Karpas-422 (cell line): ENCODE data around the gene BNIPL. TPM values are rescaled to one million over a fixed set of nuclear protein-coding genes. Genes with fewer than 3 reads are reported as not detected.

Source experiments
- DNase-seq: peaks from one replicate; pipeline ENCODE4 v3.0.0-alpha.2; 2015
- H2AFZ ChIP-seq: fragments of 200-600 bp; sonication (generic); 2 replicates; pipeline ENCODE4 v1.6.1; 2014; ENCODE audit warnings: antibody characterized with exemption, low read length, mixed read lengths
- H3K27ac ChIP-seq: fragments of 200-600 bp; sonication (generic); 2 replicates; pipeline ENCODE4 v1.5.1; 2014; ENCODE audit warnings: mild to moderate bottlenecking, low read length, moderate library complexity
- H3K27me3 ChIP-seq: fragments of 200-600 bp; sonication (generic); 2 replicates; pipeline ENCODE4 v1.6.1; 2014; ENCODE audit warnings: low read length, mixed read lengths
- H3K36me3 ChIP-seq: fragments of 200-600 bp; sonication (generic); 2 replicates; pipeline ENCODE4 v1.6.1; 2014; ENCODE audit warnings: low read length, mixed read lengths; ENCODE audit not compliant: insufficient read depth
- H3K4me1 ChIP-seq: fragments of 200-600 bp; sonication (generic); 2 replicates; pipeline ENCODE4 v1.6.1; 2014; ENCODE audit warnings: mild to moderate bottlenecking, low read length, mixed read lengths
- H3K4me2 ChIP-seq: fragments of 200-600 bp; sonication (generic); 2 replicates; pipeline ENCODE4 v1.6.1; 2014; ENCODE audit warnings: low read length, low read depth, mild to moderate bottlenecking; ENCODE audit not compliant: poor library complexity, severe bottlenecking
- H3K4me3 ChIP-seq: fragments of 200-600 bp; sonication (generic); 2 replicates; pipeline ENCODE4 v1.5.1; 2014; ENCODE audit warnings: mild to moderate bottlenecking, antibody characterized with exemption, low read length, mixed read lengths
- H3K79me2 ChIP-seq: fragments of 200-600 bp; sonication (generic); 2 replicates; pipeline ENCODE4 v1.6.1; 2014; ENCODE audit warnings: mild to moderate bottlenecking, low read length, mixed read lengths
- H3K9ac ChIP-seq: fragments of 200-600 bp; sonication (generic); 2 replicates; pipeline ENCODE4 v1.6.0; 2014; ENCODE audit warnings: low read length
- H3K9me2 ChIP-seq: fragments of 200-600 bp; sonication (generic), shearing (Covaris generic); replicated peaks from 2 replicates; pipeline ENCODE4 v1.6.0; 2014; ENCODE audit warnings: mild to moderate bottlenecking, low read length, moderate library complexity; ENCODE audit not compliant: insufficient read depth
- H3K9me3 ChIP-seq: fragments of 300-700, 200-600 bp; sonication (generic); 2 replicates; pipeline ENCODE4 v1.6.1; 2014; ENCODE audit warnings: low read length, mixed read lengths
- H4K20me1 ChIP-seq: fragments of 200-600 bp; sonication (generic); 2 replicates; pipeline ENCODE4 v1.6.1; 2014; ENCODE audit warnings: mild to moderate bottlenecking, antibody characterized with exemption, low read length, low read depth; ENCODE audit not compliant: insufficient read depth
- total RNA-seq: library from RNA; depleted of rRNA; stranded (reverse); fragments of >200 nt; shearing (Covaris generic); gene quantifications from 2 replicates; pipeline ENCODE4 v1.2.3, GENCODE V29; 2014; ENCODE audit warnings: low replicate concordance; rRNA removed

BNIPL gene
- 0.63 and 1.4 TPM in 2 replicates for total RNA-seq

- no peaks in the 10 kb centered on the region for H3K9me2 ChIP-seq
- no peaks in the 10 kb centered on the region for H3K79me2 ChIP-seq
- H3K4me1 ChIP-seq = no peaks in the 10 kb centered on the region
- H2AFZ ChIP-seq = no peak within 1 kb of the TSS
- H3K4me2 ChIP-seq = no peak within 1 kb of the TSS
- H3K9ac ChIP-seq = no peak within 1 kb of the TSS
- peaks cover 6% of the 10 kb centered on the region for H3K36me3 ChIP-seq
- no peak within 1 kb of the TSS for H3K4me3 ChIP-seq
- no peak within 1 kb of the TSS for H3K27ac ChIP-seq
- DNase-seq = no peak
- H3K9me3 ChIP-seq = no peaks in the 10 kb centered on the region
- no peaks in the 10 kb centered on the region for H4K20me1 ChIP-seq
- no peaks in the 10 kb centered on the region for H3K27me3 ChIP-seq
Observed at GRCh38 chr1:151036356-151036755, at the start of gene BNIPL. BNIPL (plus strand) TSS chr1:151036586; CDS start chr1:151036726, 140 bp downstream.

- H4K20me1 ChIP-seq = no peaks in the 10 kb centered on the region
- no peaks in the 10 kb centered on the region for H3K9me3 ChIP-seq
- no peaks in the 10 kb centered on the region for H3K27me3 ChIP-seq
- no peak overlapping the region for H2AFZ ChIP-seq
- H3K36me3 ChIP-seq = no peaks in the 10 kb centered on the region
- DNase-seq = no peak
- no peak overlapping the region for H3K4me3 ChIP-seq
- H3K9ac ChIP-seq = no peak overlapping the region
- peaks cover 5% of the 10 kb centered on the region for H3K4me1 ChIP-seq
- no peaks in the 10 kb centered on the region for H3K9me2 ChIP-seq
- H3K79me2 ChIP-seq = no peaks in the 10 kb centered on the region
- no peak overlapping the region for H3K27ac ChIP-seq
- no peak overlapping the region for H3K4me2 ChIP-seq
Observed at GRCh38 chr1:150987924-150988323, 48.5 kb upstream of the BNIPL start.

DNA sequence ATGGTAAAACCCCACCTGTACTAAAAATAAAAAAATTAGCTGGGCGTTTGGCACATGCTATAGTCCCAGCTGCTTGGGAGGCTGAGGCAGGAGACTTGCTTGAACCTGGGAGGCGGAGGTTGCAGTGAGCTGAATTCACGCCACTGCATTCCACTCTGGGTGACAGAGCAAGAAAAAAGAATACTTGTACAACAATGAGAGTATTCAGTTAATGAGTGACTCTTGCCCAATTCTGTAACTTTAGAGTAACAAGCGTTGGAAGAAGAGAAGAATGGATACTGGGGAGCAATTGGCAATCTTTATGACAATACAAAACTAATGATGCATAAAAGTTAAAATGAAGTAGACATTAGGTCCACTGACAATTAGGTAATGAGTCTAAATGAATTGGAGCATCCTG, 43.8 kb upstream of the BNIPL start:
- Histone ChIP-seq H3K9me2 (no peaks in the 10 kb centered on the region), H3K9ac (no peak overlapping the region), H4K20me1 (no peaks in the 10 kb centered on the region), H2AFZ (no peak overlapping the region), H3K4me2 (no peak overlapping the region), H3K27ac (no peak overlapping the region), H3K9me3 (no peaks in the 10 kb centered on the region), H3K79me2 (no peaks in the 10 kb centered on the region), H3K4me3 (no peak overlapping the region), H3K36me3 (no peaks in the 10 kb centered on the region), H3K27me3 (no peaks in the 10 kb centered on the region), H3K4me1 (no peaks in the 10 kb centered on the region)
- no peak for DNase-seq

- Histone ChIP-seq H3K79me2 (no peaks in the 10 kb centered on the region), H3K27ac (no peak overlapping the region), H3K9me2 (no peaks in the 10 kb centered on the region), H3K9ac (no peak overlapping the region), H3K4me3 (no peak overlapping the region), H4K20me1 (no peaks in the 10 kb centered on the region), H2AFZ (no peak overlapping the region), H3K27me3 (no peaks in the 10 kb centered on the region), H3K4me1 (no peaks in the 10 kb centered on the region), H3K4me2 (no peak overlapping the region), H3K36me3 (no peaks in the 10 kb centered on the region), H3K9me3 (no peaks in the 10 kb centered on the region)
- DNase-seq = no peak
Observed at GRCh38 chr1:150994248-150994647, 42.1 kb upstream of the BNIPL start.

DNA sequence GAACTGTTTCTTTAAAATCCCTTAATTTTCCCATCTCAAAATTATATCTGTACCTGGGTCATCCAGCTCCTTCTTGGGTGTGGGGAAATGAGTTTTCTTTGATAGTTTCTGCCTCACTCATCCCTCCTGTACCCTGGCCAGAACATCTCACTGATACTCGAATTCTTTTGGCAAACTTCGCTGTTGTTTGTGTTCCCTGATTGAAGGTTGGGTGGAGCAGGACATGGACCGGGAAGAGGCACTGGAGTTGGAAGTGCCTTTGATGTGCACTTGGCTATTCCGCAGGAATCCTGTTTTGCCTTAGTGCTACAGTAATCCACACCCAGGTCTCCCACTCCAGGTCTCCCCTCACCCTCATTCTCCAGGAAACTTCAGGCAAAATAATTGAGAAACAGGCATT, 40.9 kb upstream of the BNIPL start:
- H2AFZ ChIP-seq = no peak overlapping the region

DNA sequence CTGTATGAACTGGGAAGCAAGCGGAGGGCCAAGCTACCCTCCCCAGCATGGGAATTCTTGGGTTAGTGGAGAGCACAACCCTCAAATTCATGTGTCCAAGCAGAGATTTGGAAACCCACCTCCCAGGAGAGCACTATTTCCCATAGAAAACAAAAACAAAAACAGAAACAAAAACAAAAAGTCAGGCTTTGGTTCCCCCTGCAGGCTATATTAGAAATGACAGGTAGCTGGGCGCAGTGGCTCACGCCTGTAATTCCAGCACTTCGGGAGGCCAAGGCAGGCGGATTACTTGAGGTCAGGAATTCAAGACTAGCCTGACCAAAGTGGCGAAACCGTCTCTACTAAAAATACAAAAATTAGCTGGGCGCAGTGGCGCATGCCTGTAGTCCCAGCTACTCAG, 40.5 kb upstream of the BNIPL start:
- Histone ChIP-seq H3K9ac (no peak overlapping the region), H3K4me2 (no peak overlapping the region), H3K9me3 (no peaks in the 10 kb centered on the region), H3K79me2 (no peaks in the 10 kb centered on the region), H3K4me1 (no peaks in the 10 kb centered on the region), H3K27ac (no peak overlapping the region), H2AFZ (no peak overlapping the region), H3K9me2 (no peaks in the 10 kb centered on the region), H4K20me1 (no peaks in the 10 kb centered on the region), H3K36me3 (no peaks in the 10 kb centered on the region), H3K4me3 (no peak overlapping the region), H3K27me3 (no peaks in the 10 kb centered on the region)
- no peak for DNase-seq

More for the DNA sequence above, 40.9 kb upstream of the BNIPL start:
- Histone ChIP-seq H3K79me2 (no peaks in the 10 kb centered on the region), H3K36me3 (no peaks in the 10 kb centered on the region), H4K20me1 (no peaks in the 10 kb centered on the region), H3K9ac (no peak overlapping the region), H3K4me3 (no peak overlapping the region), H3K9me3 (no peaks in the 10 kb centered on the region), H3K27ac (no peak overlapping the region), H3K9me2 (no peaks in the 10 kb centered on the region), H3K4me2 (no peak overlapping the region), H3K27me3 (no peaks in the 10 kb centered on the region), H3K4me1 (no peaks in the 10 kb centered on the region)
- no peak for DNase-seq

DNA sequence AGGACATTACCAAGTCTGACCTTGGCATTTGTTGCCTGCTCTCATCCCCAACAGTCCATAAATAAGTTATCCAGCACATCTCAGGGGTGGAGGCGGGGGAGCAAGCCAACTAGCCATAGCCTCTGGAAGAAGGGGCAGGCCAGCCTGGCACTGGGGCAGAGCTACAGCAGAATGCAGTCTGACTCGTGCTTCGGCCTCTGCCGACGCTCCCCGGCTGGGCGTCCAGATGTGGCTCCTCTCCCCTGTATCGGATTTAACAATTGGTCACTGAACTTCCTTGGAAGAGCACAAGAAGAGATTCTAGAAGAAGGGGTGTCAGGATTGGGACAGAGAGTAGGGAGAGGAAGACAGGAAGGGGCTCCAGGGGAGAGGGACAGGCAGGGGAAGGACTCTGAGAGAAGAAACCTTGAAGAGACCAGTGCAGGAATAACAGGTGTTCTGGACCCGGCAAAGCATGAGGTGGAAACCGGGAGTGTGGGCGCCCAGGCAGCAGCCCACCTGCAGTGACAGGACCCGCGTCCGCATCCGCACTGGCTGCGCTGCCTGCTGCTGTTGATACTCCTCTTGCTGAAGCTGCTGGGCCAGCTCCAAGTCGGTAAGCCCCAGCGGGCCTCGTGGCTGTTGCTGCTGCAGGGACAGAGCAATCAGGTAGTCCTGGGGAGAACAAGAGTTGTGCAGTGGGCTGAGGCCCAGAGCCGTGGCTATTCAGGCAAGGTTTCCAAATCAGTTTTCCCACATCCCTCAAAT, 39.1 kb upstream of the BNIPL start:
- H2AFZ ChIP-seq = no peak overlapping the region
- H3K4me3 ChIP-seq = no peak overlapping the region
- no peaks in the 10 kb centered on the region for H4K20me1 ChIP-seq
- no peaks in the 10 kb centered on the region for H3K27me3 ChIP-seq
- no peak overlapping the region for H3K27ac ChIP-seq
- no peaks in the 10 kb centered on the region for H3K9me3 ChIP-seq
- H3K36me3 ChIP-seq = no peaks in the 10 kb centered on the region
- no peaks in the 10 kb centered on the region for H3K79me2 ChIP-seq
- H3K9me2 ChIP-seq = no peaks in the 10 kb centered on the region
- H3K9ac ChIP-seq = no peak overlapping the region
- no peak for DNase-seq
- no peak overlapping the region for H3K4me2 ChIP-seq
- no peaks in the 10 kb centered on the region for H3K4me1 ChIP-seq

- H4K20me1 ChIP-seq = no peaks in the 10 kb centered on the region
- peaks cover under 1% of the 10 kb centered on the region for H3K4me1 ChIP-seq
- no peaks in the 10 kb centered on the region for H3K79me2 ChIP-seq
- no peak for DNase-seq
- no peak overlapping the region for H3K4me2 ChIP-seq
- no peak overlapping the region for H3K27ac ChIP-seq
- H2AFZ ChIP-seq = no peak overlapping the region
- no peaks in the 10 kb centered on the region for H3K9me2 ChIP-seq
- no peaks in the 10 kb centered on the region for H3K27me3 ChIP-seq
- no peaks in the 10 kb centered on the region for H3K36me3 ChIP-seq
- no peak overlapping the region for H3K4me3 ChIP-seq
- H3K9ac ChIP-seq = no peak overlapping the region
- no peaks in the 10 kb centered on the region for H3K9me3 ChIP-seq
Observed at GRCh38 chr1:150997949-150998348, 38.4 kb upstream of the BNIPL start.
